ENCODE measurements around the gene PPP1R15A. TPM values are rescaled to one million over a fixed set of nuclear protein-coding genes. Genes with fewer than 3 reads are reported as not detected.
"Not testable (repeated sequence)": the region's sequence is repeated elsewhere in the genome, so short reads cannot be mapped to it uniquely, and the experiment has no call there.

PPP1R15A gene
- total RNA-seq, 1 donor from 2014 or later = 23.6 TPM

DNA sequence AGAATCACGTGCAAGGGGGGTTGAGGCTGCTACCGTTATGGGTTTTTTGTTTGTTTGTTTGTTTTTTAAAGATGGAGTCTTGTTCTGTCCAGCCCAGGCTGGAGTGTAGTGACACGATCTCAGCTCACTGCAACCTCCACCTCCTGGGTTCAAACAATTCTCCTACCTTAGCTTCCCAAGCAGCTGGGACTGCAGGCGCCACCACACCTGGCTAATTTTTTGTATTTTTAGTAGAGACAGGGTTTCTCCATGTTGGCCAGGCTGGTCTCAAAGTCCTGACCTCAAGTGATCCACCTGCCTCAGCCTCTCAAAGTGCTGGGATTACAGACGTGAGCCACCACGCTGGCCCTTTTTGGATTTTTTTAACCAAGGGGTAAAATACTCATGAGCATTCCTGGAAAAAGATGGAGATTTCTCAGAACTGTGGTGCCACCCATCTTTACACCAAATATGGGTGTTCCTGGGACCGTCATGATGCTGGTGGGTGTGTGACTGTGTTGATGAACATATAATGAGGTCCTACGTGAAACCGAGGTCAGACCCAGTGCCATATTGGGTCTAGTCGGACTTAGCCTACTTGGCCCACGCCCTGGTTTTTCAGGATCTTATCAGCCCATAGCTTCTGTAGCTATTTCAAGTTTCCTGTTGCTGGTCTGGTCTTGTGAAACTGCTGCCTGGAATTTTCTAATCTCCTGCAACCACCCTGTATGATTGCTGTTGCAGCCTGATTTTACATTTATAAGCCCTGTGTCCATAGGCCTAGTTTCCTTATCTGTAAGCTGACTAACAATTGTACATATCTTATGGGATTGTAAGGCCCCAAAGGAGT lies 6.2 kb downstream of the PPP1R15A start:
- DNase-seq (ENCODE audit: low spot score in 2 of 2) (no peak), FAIRE-seq (no peak)

- DNase-seq (ENCODE audit: low spot score in 2 of 2) (no peak), FAIRE-seq (no peak)
Observed at GRCh38 chr19:48879025-48879637, 6.9 kb downstream of the PPP1R15A start.

- FAIRE-seq = not testable (repeated sequence)
Observed at GRCh38 chr19:48879696-48880095, 7.5 kb downstream of the PPP1R15A start.

GRCh38 chr19:48881741-48882657 lies 9.8 kb downstream of the PPP1R15A start:
- no peak for FAIRE-seq
- DNase-seq (ENCODE audit: low spot score in 2 of 2) = no peak

More at GRCh38 chr19:48879696-48880095, 7.5 kb downstream of the PPP1R15A start:
- DNase-seq (ENCODE audit: low spot score in 2 of 2) = not testable (repeated sequence)

GRCh38 chr19:48883726-48884125 lies 11.5 kb downstream of the PPP1R15A start:
- no peak for DNase-seq (ENCODE audit: low spot score in 2 of 2)
- no peak for FAIRE-seq

DNA sequence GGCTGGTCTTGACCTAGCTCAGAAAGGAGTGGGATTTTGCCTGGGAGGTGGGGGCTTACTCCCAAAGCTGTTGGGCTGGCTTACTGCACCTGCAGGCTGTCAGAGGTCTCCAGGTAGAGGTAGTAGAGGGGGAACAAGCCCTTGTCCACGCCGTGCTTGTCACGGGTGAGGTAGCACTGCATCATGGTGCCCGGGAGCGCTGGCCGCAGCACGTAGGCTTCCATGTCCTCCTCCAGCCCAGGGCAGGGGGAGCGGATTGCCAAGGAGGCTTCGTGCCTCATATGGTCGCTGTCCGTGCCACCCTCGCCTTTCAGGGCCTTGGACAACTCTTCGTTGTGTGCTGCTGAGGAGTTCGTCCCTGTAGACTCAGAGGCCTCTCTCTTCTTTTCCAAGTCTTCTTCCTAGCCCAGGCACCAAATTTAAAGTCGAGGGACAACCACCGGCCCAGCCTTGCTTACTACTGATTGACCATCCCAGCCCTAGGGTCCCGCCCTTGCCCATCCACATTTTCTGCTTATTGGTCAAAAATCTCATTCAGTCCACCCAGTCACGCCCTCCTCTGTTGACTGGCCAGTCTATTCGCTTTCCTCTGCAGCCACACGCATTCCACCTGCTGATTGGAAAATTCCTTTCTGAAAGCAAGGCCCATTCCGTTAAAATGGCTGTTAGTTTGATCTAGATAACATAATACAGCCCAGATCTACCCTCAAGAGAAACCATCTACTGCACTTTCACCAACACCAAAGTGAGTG lies 15.8 kb downstream of the PPP1R15A start:
- no peak for FAIRE-seq
- DNase-seq (ENCODE audit: low spot score in 2 of 2) = no peak

- not testable (repeated sequence) for FAIRE-seq; DNase-seq (ENCODE audit: low spot score in 2 of 2)
Observed at GRCh38 chr19:48889496-48889895, 17.3 kb downstream of the PPP1R15A start.

- DNase-seq (ENCODE audit: low spot score in 2 of 2) = no peak
- FAIRE-seq = no peak
Observed at GRCh38 chr19:48890551-48890950, 18.3 kb downstream of the PPP1R15A start.

GRCh38 chr19:48895226-48895625 lies 23.0 kb downstream of the PPP1R15A start:
- DNase-seq (ENCODE audit: low spot score in 2 of 2) = no peak
- FAIRE-seq = no peak

GRCh38 chr19:48896191-48896720 lies 24.0 kb downstream of the PPP1R15A start:
- DNase-seq (ENCODE audit: low spot score in 2 of 2) (peak in 1 of 2 donors; percentile 78), FAIRE-seq (no peak)

- FAIRE-seq (no peak), DNase-seq (ENCODE audit: low spot score in 2 of 2) (no peak)
Observed at GRCh38 chr19:48897181-48897580, 25.0 kb downstream of the PPP1R15A start.

DNA sequence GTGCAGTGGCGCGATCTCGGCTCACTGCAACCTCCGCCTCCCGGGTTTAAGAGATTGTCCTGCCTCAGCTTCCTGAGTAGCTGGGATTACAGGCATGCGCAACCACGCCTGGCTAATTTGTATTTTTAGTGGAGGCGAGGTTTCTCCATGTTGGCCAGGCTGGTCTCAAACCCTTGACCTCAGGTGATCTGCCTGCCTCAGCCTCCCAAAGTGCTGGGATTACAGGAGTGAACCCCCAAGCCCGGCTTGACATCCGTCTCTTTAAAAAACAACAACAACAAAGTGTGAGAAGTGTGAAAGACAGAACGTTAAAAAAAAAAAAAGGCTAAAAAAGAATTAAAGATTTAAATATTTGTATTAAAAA lies 27.1 kb downstream of the PPP1R15A start:
- DNase-seq (ENCODE audit: low spot score in 2 of 2); FAIRE-seq: not testable (repeated sequence)

GRCh38 chr19:48899781-48900476 lies 27.7 kb downstream of the PPP1R15A start, which contains the start of gene NUCB1:
Gene NUCB1 (plus strand): TSS chr19:48900312. CDS start chr19:48900797, 485 bp downstream.
- peak; percentile 95 for FAIRE-seq
- DNase-seq (ENCODE audit: low spot score in 2 of 2) = peak; percentile 92 to 99

DNA sequence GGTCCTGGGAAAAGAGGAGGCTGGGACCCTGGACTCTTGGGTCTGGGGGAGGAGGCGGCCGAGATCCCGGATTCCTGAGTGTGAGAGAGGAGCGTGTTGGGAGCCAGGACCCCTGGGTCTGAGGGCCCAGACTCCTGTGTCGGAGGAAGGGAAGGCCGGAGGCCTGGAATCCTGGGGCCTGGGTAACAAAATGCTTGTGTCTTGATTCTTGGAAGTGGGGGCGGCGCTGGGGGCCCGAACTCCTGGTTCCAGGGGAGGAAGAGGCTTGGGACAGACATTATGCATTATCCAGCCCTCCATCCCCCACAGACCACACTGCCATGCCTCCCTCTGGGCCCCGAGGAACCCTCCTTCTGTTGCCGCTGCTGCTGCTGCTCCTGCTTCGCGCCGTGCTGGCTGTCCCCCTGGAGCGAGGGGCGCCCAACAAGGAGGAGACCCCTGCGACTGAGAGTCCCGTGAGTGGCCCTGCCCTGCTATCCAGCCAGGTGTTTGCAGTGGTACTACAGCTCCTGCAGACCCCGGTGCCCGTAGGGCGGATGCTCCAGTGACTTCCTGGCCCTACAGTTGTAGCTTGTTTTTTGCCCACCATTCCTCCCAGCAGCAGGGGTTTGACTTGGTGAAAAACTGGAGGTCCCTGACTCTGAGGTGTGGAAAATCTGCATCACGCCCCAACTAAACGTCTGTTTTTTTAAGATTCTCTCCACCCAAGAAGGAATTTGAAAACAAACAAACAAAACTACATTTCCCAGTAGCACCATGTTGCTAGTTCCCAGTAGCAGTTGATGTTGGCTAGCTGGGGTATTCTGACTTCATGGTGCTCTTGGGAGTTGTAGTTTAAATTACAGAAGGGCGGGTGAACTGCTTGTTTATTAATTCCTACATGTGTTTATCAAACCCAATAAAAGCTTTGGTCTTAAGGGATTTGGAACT lies 28.5 kb downstream of the PPP1R15A start:
- DNase-seq (ENCODE audit: low spot score in 2 of 2) (no peak), FAIRE-seq (no peak)

- not testable (repeated sequence) for DNase-seq (ENCODE audit: low spot score in 2 of 2); FAIRE-seq
Observed at GRCh38 chr19:48902291-48902690, 30.1 kb downstream of the PPP1R15A start.

- FAIRE-seq; DNase-seq (ENCODE audit: low spot score in 2 of 2): not testable (repeated sequence)
Observed at GRCh38 chr19:48903788-48904187, 31.6 kb downstream of the PPP1R15A start.

- DNase-seq (ENCODE audit: low spot score in 2 of 2) (no peak), FAIRE-seq (no peak)
Observed at GRCh38 chr19:48905664-48906063, 33.4 kb downstream of the PPP1R15A start.

DNA sequence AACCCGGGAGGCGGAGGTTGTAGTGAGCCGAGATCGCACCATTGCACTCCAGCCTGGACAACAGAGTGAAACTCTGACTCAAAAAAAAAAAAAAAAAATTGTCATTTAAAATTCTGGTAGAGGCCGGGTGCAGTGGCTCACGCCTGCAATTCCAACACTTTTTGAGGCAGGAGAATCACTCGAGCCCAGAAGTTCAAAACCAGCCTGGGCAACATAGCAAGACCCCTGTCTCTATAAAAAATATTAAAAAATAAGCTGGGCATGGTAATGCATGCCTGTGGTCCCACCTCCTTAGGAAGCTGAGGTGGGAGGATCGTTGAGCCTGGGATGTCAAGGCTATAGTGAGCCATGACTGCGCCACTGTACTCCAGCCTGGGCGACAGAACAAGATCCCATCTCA lies 34.1 kb downstream of the PPP1R15A start:
- no peak for DNase-seq (ENCODE audit: low spot score in 2 of 2)

More for the DNA sequence above, 34.1 kb downstream of the PPP1R15A start:
- no peak for FAIRE-seq

All from frontal cortex (tissue), 4 donors.